Prostate gland (tissue), 2 donors: ENCODE measurements around the gene ZBTB32.

ENCODE experiments used
- POLR2A ChIP-seq: fragments of 450-650 bp; IDR thresholded peaks from one replicate; pipeline ENCODE4 v1.6.1; 2016; ENCODE audit warnings: antibody characterized with exemption, mild to moderate bottlenecking
- TF ChIP-seq, protein P1 (sequence below), 4 experiments: fragments of 200-600 bp in 2 of 4; fragments of 450-650 bp in 2 of 4; sonication (generic) in 2 of 4; IDR thresholded peaks; 1 replicate in 3 of 4; 2 replicates in 1 of 4; pipeline ENCODE4 v1.5.1; 2016 to 2019; ENCODE audit warnings: antibody characterized with exemption in 4 of 4, mild to moderate bottlenecking in 2 of 4, moderate library complexity in 2 of 4

DNA sequence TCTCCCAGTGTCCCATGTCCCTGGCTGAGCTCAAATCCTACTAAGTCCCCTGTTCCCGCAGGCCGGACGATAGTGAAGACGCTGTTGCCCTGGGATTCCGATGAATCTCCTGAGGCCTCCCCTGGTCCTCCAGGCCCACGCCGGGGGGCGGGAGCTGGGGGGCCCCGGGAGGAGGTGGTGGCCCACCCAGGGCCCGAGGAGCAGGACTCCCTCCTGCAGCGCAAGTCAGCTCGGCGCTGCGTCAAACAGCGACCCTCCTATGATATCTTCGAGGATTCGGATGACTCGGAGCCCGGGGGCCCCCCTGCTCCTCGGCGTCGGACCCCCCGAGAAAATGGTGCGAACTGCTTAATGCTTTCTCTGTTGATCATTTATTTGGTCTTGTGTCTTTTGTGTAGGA lies 19.3 kb downstream of the ZBTB32 start:
- no peak for TF ChIP-seq POLR2A
- TF ChIP-seq, protein P1, sequence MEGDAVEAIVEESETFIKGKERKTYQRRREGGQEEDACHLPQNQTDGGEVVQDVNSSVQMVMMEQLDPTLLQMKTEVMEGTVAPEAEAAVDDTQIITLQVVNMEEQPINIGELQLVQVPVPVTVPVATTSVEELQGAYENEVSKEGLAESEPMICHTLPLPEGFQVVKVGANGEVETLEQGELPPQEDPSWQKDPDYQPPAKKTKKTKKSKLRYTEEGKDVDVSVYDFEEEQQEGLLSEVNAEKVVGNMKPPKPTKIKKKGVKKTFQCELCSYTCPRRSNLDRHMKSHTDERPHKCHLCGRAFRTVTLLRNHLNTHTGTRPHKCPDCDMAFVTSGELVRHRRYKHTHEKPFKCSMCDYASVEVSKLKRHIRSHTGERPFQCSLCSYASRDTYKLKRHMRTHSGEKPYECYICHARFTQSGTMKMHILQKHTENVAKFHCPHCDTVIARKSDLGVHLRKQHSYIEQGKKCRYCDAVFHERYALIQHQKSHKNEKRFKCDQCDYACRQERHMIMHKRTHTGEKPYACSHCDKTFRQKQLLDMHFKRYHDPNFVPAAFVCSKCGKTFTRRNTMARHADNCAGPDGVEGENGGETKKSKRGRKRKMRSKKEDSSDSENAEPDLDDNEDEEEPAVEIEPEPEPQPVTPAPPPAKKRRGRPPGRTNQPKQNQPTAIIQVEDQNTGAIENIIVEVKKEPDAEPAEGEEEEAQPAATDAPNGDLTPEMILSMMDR (IDR thresholded peaks at IDR 0.05): no peak
